CD4-positive, alpha-beta T cell treated with Interleukin-4 for 1 hour (primary cell): Measurements from ENCODE around the gene C1orf87.

Source experiments
- DNase-seq, 2 donors: peaks; one replicate each; pipeline ENCODE4 v3.0.0-alpha.2; 2020 to 2022

Gene C1orf87, protein sequence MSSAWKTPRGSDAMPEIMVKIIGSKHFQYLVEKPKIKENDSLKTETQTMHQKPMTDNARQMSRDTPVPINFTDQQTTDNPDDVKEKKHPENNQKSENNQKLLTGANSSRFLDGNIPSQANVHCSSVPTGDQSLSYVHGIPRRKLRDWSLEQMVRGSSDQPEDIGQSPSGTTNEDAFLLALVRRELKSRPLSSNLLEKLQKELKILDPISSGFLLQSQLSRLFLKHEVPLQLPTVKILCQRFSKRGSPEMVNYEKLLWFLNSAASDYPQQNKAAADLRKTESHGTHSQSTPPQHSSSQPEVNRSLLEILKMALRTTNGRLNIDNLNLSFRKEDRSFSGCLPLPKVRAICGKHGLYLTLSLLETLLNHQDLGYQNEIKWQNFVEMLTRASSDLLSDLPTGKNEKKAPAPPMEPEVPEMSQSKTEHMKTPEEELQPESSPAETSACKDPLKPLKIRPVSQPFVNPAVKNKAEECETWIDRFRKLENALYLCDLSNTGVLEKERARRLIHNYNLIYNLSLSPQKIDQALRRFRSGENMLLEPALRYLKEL

DNA sequence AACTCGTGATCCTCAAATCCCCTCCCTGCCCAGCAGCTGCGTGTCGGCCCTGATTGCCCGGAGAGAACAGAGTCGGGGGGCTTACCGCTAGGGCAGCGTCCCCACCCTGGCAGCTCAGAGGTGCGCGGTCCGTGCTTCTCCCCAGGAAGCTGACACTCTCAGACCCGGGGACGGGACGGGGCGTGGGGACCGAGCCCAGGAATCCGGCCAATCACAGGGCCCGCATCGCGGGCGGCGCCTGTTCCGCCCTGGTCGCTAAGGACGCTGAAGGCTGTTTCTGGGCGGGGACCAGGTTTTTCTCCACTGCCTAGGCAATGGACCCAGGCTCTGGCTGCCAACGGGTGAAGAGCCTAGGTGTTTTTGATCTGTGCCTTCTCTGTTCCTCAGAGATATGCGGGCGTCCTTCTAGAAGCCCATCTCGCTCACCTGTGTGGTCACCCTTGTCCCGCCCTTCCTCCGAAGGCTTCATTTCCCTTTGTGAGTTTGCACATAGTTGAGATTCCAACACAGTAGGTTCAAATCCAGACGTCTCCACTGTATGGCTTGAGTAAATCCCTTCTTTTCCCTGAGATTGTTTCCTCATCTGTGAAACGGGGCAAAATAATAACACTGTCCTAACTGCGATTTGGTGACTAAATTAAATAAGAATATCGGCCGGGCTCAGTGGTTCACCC, at the start of gene C1orf87:
Gene C1orf87, minus strand, starts transcription at position 166 of the 674 bp plus-strand sequence. CDS start 1,127 bp downstream, outside the sequence.
- DNase-seq: no peak

- no peak for DNase-seq
Observed at GRCh38 chr1:60118085-60118484, 44.5 kb upstream of the C1orf87 start.

DNA sequence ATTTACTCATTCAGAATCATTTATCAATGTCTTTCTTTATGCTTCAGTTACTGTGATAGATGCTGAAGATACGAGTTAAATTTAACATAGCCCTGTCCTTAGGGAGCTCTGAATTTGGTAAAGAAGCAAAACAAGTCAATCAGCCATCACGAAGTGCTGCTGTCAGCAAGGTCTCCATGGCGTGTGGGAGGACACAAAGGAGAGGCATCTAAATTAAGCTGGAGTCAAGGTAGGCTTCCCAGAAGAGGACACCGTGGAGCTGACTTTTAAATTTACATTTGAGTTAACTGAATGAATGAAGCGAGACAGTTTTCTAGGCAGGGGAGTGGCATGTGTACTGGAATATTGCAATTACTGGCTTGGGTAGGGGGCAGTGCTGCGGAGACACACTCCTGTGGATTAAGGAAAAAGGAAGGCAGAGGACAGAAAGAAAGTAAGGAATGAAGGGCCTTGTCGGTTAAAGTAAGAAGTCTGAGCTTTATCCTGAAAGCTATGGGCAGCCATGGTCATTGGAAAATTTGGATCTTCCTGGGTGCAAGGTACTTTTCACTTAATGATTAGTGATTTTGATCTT, 41.3 kb upstream of the C1orf87 start:
- DNase-seq: no peak

- no peak for DNase-seq
Observed at GRCh38 chr1:60113596-60113995, 40.0 kb upstream of the C1orf87 start.

GRCh38 chr1:60113028-60113427, 39.5 kb upstream of the C1orf87 start:
- DNase-seq: no peak

- no peak for DNase-seq
Observed at GRCh38 chr1:60111716-60112115, 38.1 kb upstream of the C1orf87 start.

- DNase-seq: no peak
Observed at GRCh38 chr1:60111118-60111517, 37.5 kb upstream of the C1orf87 start.

DNA sequence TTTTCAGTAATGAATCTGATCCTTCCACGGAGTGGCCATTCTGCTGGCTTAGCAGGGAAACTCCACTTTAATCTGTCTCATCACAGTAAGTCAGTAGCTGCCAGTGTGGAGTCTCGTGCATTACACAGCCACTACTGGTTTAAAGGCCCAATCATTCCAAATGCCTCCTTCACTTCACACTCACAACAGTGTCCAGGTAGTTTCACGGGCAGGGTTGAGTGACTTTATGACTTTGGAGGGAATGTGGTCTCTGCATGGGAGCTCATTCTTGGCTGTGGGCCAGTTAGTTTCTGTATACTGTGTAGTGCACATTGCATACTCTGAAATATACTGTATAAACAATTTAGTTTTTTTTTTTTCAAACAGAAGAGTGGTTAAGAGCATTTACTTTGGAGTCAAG, 34.6 kb upstream of the C1orf87 start:
- DNase-seq: no peak

DNA sequence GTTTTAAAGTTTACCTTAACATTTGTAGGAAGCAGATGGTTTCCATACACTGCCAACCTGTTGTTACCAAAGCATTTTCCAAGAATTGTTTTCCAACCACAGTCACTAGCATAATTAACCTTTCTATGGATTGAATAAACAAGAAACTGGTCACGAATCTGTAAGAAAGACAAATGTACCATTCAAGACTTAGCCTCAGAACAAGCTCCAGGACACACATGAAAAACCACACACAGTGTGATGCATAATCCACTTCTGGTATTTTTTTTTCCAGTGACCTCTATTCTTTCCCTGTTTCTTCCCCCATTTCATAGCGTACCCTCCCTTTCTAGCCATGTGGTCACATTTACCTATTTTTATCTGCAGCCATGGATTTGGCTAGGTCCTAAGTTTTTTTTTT, 29.6 kb upstream of the C1orf87 start:
- DNase-seq: no peak

DNA sequence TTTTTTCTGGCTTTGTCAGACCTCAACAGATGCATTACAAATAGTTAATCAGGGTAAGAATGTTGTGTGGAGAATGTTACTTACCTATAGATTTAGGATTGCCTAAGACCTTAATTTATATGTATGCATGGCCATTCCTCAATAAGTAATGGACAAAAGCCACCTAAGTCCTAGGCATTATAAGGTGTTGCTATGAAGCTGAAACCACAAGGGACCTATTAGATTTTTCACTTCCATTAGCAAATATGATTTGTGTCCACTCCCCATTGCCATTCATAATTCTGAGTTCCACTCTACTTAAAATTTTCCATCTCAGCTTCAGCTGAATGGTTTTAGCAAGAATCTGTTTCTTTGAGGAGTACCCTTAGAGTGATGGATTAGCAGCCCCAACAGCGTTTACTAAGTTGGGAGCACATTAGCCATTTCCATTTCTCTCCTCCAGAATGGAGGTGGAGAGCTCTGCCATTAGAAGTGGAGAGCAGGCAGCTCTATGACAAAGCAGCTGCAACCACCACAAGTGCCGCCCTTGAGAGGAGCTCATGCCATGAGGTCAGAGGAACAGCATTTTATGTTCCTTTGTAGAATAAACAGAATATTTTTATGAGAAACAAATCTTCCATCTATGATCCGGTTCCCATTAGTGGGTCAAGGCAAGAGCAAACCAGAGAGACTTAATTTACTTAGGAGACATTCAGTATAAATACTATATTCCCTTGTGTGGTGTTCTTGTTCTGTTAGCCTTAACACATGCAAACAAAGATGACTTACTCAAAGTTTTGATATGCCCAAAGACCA, 28.9 kb upstream of the C1orf87 start:
- no peak for DNase-seq

- no peak for DNase-seq
Observed at GRCh38 chr1:60101516-60101915, 27.9 kb upstream of the C1orf87 start.

DNA sequence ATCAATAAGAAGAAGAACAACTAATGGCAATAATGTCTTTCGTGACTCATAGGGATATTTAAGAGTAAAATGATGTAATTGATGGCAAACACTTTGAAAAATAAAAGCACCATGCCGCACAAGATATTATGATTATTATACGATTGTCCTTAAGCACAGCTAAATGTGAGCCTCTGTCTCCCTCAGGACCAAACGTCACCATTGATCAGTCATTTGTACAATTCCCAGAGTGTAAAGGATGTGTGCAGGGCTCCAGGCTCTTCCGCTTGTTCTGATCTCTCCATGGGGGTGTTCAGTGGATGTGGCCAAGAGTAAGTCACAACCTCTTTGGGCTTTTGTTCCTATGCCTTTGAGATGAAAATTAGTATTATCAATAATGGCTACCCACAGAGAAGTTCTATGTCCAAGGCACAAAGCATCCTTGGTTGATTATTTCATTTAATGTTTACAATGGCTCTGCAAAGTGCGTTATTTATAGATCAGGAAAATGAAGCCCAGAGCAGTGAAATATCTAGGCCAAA, 17.7 kb upstream of the C1orf87 start:
- DNase-seq: no peak

DNA sequence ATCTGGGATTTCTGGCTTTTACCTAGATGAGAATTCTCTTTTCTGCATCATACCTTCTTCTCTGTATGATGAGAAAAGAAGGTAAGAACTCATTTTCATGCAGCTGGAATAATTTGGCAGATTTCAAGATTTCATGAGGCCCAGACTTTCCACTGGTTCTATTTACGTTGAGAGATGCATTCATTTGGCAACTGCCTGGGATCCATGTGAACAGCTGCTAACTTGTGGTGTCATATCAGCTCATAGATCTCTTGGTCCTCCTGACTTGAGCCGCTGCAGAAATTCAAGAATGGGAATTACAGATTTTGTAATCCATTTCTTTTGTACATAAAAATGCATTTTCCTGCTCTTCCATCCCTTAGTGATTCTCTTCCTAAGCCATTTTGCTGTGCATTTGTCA, 17.1 kb upstream of the C1orf87 start:
- DNase-seq: no peak

GRCh38 chr1:60088620-60089155, 15.1 kb upstream of the C1orf87 start:
- no peak for DNase-seq

DNA sequence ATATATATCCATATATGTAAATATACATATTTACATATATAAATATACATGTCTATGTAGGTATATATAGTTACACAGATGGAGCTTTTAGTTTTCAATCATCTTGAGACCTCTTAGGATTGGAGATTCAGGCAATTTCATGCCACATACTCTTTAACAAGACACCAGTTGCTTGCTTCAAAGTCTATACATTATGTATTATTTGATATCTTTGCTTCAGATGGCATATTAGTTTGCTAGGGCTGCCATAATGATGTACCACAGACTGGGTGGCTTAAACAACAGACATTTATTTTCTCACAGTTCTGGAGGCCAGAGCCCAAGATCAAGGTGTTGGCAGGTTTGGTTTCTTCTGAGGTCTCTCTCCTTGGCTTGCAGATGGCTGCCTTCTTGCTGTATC, 14.1 kb upstream of the C1orf87 start:
- DNase-seq: no peak

DNA sequence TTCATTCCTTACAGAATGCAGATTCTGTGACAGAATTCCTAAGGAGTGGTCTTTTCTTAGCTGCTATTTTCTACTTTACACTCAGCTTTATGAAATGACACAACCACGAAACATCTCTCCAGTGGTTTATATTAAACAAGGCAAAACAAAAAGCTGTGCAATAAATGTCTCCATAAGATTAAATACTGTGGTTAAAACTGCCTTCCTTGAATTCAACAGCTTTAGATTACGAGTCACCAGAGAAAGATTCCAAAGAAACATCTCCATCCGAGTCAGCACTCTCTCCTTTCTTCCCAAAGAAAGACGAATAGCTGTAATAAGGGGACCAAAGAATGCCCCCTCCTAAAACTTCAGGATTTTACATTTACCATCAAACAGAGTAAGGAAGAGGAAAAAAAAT, 4.6 kb upstream of the C1orf87 start:
- no peak for DNase-seq

DNA sequence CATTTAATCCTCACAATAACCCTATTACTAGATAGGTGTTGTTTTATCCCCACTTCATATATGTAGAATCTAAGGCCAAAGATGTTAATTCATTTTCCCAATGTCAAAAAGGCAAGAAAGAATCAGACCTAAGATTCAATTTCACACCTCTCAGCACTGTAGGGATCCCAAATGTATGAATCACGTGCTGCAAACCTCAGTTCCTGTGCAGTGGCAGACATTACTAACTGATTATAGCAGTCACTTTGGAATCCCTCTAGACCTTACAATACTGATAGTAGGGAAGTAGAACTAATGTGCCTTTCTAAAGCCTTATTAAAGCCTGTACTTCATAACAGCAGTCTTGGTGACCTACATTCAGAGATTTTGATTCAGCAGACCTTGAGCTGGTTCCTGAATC, 2.3 kb downstream of the C1orf87 start:
- no peak for DNase-seq

DNA sequence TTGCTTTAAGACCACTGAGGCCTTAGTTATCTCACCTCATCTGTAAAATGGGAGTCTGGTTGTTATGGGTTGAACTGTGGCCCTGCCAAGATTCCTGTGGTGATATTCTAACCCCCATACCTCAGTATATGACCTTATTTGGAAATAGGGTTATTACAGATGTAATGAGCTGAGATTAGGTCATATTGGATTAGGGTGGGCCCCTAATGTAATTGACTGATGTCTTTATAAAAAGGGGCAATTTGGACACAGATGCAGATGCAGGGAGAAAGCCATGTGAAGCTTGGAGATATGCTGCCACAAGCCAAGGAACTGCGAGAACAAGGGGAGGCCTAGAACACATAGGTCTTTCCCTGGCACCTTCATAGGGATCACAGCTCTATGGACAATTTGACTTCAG, 3.9 kb downstream of the C1orf87 start:
- no peak for DNase-seq

GRCh38 chr1:60068393-60069045, 5.1 kb downstream of the C1orf87 start:
- DNase-seq: no peak

- DNase-seq: no peak
Observed at GRCh38 chr1:60066001-60066400, 7.6 kb downstream of the C1orf87 start.

- DNase-seq: no peak
Observed at GRCh38 chr1:60065199-60065598, 8.4 kb downstream of the C1orf87 start.

DNA sequence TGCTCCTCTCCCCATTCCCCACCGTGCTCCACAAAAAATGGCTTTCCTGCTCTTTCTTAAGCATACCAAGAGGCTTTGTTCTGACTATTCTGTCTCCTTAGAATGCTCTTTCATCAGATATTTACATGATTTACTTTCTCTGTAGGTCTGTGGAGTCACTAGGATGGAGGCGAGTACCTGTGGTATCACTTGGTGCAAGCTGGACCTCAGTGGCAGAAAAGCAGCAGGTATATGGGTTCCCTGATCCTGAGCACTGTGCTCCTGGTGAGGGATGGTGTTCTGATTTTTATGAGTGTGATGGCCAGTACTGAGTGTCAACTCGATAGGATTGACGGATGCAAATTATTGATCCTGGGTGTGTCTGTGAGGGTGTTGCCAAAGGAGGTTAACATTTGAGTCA, 10.0 kb downstream of the C1orf87 start:
- DNase-seq: no peak
